HepG2 (cell line): Measurements from ENCODE around the gene ACP7.

Source experiments
- BRF2 ChIP-seq: sonication (generic); formaldehyde crosslinking; IDR thresholded peaks from 2 replicates; pipeline ENCODE4 v1.8.1; 2022; ENCODE audit warnings: mild to moderate bottlenecking, missing genetic modification reagents
- CHD2 ChIP-seq: IDR thresholded peaks from 2 replicates; pipeline ENCODE4 v1.6.1; 2011; ENCODE audit warnings: low read depth, low read length, improper control_type of control experiment
- JUND ChIP-seq: sonication (generic); formaldehyde crosslinking; IDR thresholded peaks from 2 replicates; pipeline ENCODE4 v1.8.0; 2022; ENCODE audit warnings: mild to moderate bottlenecking, missing genetic modification reagents
- MED1 ChIP-seq: sonication (generic); formaldehyde crosslinking; IDR thresholded peaks from 2 replicates; pipeline ENCODE4 v1.4.0; 2020; ENCODE audit warnings: missing genetic modification reagents
- MIXL1 ChIP-seq: IDR thresholded peaks from 2 replicates; pipeline ENCODE4 v1.6.1; 2016
- PTBP1 ChIP-seq: fragments of 200-400 bp; formaldehyde crosslinking; IDR thresholded peaks from 2 replicates; pipeline ENCODE4 v1.6.1; 2018; ENCODE audit warnings: low read length, low read depth; ENCODE audit not compliant: poor library complexity, severe bottlenecking
- ZBTB7B ChIP-seq: sonication (generic); formaldehyde crosslinking; IDR thresholded peaks from 2 replicates; pipeline ENCODE4 v1.4.0; 2020; ENCODE audit warnings: missing genetic modification reagents
- ZKSCAN8 ChIP-seq: IDR thresholded peaks from 2 replicates; pipeline ENCODE4 v1.6.1; 2016; ENCODE audit warnings: borderline replicate concordance, missing genetic modification reagents, missing compliant biosample characterization
- TF ChIP-seq, protein P1 (sequence below): sonication (generic); formaldehyde crosslinking; IDR thresholded peaks from 2 replicates; pipeline ENCODE4 v1.5.0; 2020; ENCODE audit warnings: mild to moderate bottlenecking, missing genetic modification reagents, moderate library complexity
- TF ChIP-seq, protein P2 (sequence below): sonication (generic); formaldehyde crosslinking; IDR thresholded peaks from 2 replicates; pipeline ENCODE4 v1.4.0; 2020; ENCODE audit warnings: missing genetic modification reagents

DNA sequence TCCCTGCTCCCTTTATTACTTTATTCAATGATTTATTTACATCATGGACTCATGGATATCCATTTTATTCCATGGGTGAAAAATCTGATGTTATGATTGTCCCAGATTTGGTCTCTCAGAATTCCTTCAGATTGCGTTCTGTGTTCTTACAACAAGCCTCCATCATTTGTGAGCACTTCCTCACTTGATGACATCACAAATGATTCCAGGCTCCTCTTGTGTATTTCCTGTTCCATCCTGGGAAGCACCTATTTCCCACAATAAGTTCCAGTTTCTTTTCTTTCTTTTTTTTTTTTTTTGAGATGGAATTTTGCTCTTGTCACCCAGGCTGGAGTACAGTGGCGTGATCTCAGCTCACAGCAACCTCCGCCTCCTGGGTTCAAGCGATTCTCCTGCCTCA is 6.7 kb downstream of the ACP7 start:
- TF ChIP-seq, protein P1, sequence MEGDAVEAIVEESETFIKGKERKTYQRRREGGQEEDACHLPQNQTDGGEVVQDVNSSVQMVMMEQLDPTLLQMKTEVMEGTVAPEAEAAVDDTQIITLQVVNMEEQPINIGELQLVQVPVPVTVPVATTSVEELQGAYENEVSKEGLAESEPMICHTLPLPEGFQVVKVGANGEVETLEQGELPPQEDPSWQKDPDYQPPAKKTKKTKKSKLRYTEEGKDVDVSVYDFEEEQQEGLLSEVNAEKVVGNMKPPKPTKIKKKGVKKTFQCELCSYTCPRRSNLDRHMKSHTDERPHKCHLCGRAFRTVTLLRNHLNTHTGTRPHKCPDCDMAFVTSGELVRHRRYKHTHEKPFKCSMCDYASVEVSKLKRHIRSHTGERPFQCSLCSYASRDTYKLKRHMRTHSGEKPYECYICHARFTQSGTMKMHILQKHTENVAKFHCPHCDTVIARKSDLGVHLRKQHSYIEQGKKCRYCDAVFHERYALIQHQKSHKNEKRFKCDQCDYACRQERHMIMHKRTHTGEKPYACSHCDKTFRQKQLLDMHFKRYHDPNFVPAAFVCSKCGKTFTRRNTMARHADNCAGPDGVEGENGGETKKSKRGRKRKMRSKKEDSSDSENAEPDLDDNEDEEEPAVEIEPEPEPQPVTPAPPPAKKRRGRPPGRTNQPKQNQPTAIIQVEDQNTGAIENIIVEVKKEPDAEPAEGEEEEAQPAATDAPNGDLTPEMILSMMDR: no peak
- TF ChIP-seq PTBP1 (no peak), MED1 (no peak), JUND (CRISPR knock-in tag) (no peak), ZKSCAN8 (CRISPR knock-in tag) (no peak), ZBTB7B (CRISPR knock-in tag) (no peak), CHD2 (no peak), BRF2 (CRISPR knock-in tag) (no peak), MIXL1 (CRISPR knock-in tag) (no peak)
- TF ChIP-seq, protein P2, sequence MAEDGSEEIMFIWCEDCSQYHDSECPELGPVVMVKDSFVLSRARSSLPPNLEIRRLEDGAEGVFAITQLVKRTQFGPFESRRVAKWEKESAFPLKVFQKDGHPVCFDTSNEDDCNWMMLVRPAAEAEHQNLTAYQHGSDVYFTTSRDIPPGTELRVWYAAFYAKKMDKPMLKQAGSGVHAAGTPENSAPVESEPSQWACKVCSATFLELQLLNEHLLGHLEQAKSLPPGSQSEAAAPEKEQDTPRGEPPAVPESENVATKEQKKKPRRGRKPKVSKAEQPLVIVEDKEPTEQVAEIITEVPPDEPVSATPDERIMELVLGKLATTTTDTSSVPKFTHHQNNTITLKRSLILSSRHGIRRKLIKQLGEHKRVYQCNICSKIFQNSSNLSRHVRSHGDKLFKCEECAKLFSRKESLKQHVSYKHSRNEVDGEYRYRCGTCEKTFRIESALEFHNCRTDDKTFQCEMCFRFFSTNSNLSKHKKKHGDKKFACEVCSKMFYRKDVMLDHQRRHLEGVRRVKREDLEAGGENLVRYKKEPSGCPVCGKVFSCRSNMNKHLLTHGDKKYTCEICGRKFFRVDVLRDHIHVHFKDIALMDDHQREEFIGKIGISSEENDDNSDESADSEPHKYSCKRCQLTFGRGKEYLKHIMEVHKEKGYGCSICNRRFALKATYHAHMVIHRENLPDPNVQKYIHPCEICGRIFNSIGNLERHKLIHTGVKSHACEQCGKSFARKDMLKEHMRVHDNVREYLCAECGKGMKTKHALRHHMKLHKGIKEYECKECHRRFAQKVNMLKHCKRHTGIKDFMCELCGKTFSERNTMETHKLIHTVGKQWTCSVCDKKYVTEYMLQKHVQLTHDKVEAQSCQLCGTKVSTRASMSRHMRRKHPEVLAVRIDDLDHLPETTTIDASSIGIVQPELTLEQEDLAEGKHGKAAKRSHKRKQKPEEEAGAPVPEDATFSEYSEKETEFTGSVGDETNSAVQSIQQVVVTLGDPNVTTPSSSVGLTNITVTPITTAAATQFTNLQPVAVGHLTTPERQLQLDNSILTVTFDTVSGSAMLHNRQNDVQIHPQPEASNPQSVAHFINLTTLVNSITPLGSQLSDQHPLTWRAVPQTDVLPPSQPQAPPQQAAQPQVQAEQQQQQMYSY (CRISPR knock-in tag): no peak
